ENCODE measurements around the gene OR2M3. TPM values are rescaled to one million over a fixed set of nuclear protein-coding genes. Genes with fewer than 3 reads are reported as not detected.

The OR2M3 gene
- total and polyA plus RNA-seq, 2 of the 8 experiments (the other 6 are each of a cell fraction or from before 2014, with no cell fraction given), result not detected

DNA sequence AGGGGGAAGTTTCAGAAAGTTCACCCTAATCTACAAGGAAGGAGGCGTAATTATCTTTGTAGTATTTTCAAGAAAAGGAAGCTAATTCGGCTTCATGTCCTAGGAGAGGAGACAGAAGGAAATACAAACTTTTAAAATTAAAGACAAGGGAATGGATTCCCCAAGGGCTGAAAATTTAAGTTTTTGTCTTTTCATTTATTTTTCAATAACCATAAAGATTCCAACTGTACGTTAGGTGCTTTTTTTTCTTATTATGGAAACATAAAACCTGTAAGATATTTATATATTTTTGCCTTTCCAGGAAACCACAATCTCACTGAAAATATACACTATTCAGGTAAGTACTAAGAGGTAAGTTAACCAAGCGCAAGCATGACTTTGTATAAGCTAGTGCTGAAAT, at the start of gene OR2M3 (continued):
- no peak for TF ChIP-seq POLR2A (IDR thresholded peaks at IDR 0.05; ENCODE audit: control extremely low read depth in 1 of 2, low read depth in 2 of 2, low read length in 2 of 2)
